GM21447 (cell line): ENCODE data around the gene ADH4.
"Not testable (repeated sequence)": the region's sequence is repeated elsewhere in the genome, so short reads cannot be mapped to it uniquely, and the experiment has no call there.

Experiments used
- ATAC-seq: cut with Tn5 transposase; IDR thresholded peaks from one replicate; pipeline ENCODE4 v1.9.1; 2021; ENCODE audit not compliant: unreplicated experiment

Gene ADH4

GRCh38 chr4:99144070-99144469, at the start of gene ADH4:
TSS of gene ADH4 (minus strand) at chr4:99144297. CDS start at chr4:99144222, 75 bp downstream.
- ATAC-seq: no peak

- no peak for ATAC-seq
Measured at GRCh38 chr4:99190336-99190735, 46.2 kb upstream of the ADH4 start.

GRCh38 chr4:99189900-99190299, 45.8 kb upstream of the ADH4 start:
- not testable (repeated sequence) for ATAC-seq

GRCh38 chr4:99186029-99186428, 41.9 kb upstream of the ADH4 start:
- no peak for ATAC-seq

GRCh38 chr4:99185581-99185980, 41.5 kb upstream of the ADH4 start:
- ATAC-seq: no peak

- no peak for ATAC-seq
Measured at GRCh38 chr4:99180382-99181070, 36.4 kb upstream of the ADH4 start.

- ATAC-seq: no peak
Measured at GRCh38 chr4:99179626-99180025, 35.5 kb upstream of the ADH4 start.

GRCh38 chr4:99179178-99179577, 35.1 kb upstream of the ADH4 start:
- no peak for ATAC-seq

- no peak for ATAC-seq
Measured at GRCh38 chr4:99166544-99166943, 22.4 kb upstream of the ADH4 start.

GRCh38 chr4:99165978-99166377, 21.9 kb upstream of the ADH4 start:
- ATAC-seq: no peak

- no peak for ATAC-seq
Measured at GRCh38 chr4:99161373-99162099, 17.4 kb upstream of the ADH4 start.

GRCh38 chr4:99159699-99160098, 15.6 kb upstream of the ADH4 start:
- no peak for ATAC-seq

GRCh38 chr4:99157478-99157935, 13.4 kb upstream of the ADH4 start:
- no peak for ATAC-seq

GRCh38 chr4:99156992-99157391, 12.9 kb upstream of the ADH4 start:
- no peak for ATAC-seq

GRCh38 chr4:99154658-99155342, 10.7 kb upstream of the ADH4 start:
- no peak for ATAC-seq

- ATAC-seq: no peak
Measured at GRCh38 chr4:99151995-99152394, 7.9 kb upstream of the ADH4 start.

- no peak for ATAC-seq
Measured at GRCh38 chr4:99151452-99151851, 7.4 kb upstream of the ADH4 start.

GRCh38 chr4:99149426-99150019, 5.4 kb upstream of the ADH4 start:
- no peak for ATAC-seq

- ATAC-seq: no peak
Measured at GRCh38 chr4:99148550-99148949, 4.5 kb upstream of the ADH4 start.

GRCh38 chr4:99144587-99144986, 490 bp upstream of the ADH4 start:
- no peak for ATAC-seq

- ATAC-seq: no peak
Measured at GRCh38 chr4:99136329-99136728, 7.8 kb downstream of the ADH4 start.
